Testis (tissue), 3 donors: ENCODE measurements around the gene ADPGK. TPM values are rescaled to one million over a fixed set of nuclear protein-coding genes. Genes with fewer than 3 reads are reported as not detected.

ENCODE experiments used
- DNase-seq: peaks from one replicate; pipeline ENCODE4 v3.0.0-alpha.2; 2019
- H3K27ac ChIP-seq, 2 donors: fragments of 200-600 bp; sonication (generic); one replicate each; pipeline ENCODE4 v1.5.1; 2019
- H3K27me3 ChIP-seq: fragments of 200-600 bp; sonication (generic); one replicate; pipeline ENCODE4 v1.5.1; 2019
- H3K36me3 ChIP-seq: fragments of 200-600 bp; sonication (generic); one replicate; pipeline ENCODE4 v1.5.1; 2017; ENCODE audit warnings: low read depth; ENCODE audit errors: missing control alignments
- H3K4me1 ChIP-seq: fragments of 200-600 bp; sonication (generic); one replicate; pipeline ENCODE4 v1.5.1; 2019
- H3K4me3 ChIP-seq, 2 donors: fragments of 200-600 bp; sonication (generic); one replicate each; pipeline ENCODE4 v1.5.1; 2017 to 2019
- H3K9me3 ChIP-seq: fragments of 200-600 bp; sonication (generic); one replicate; pipeline ENCODE4 v1.5.1; 2017
- POLR2A ChIP-seq: fragments of 450-650 bp; IDR thresholded peaks from one replicate; pipeline ENCODE4 v1.6.1; 2017; ENCODE audit warnings: antibody characterized with exemption, mild to moderate bottlenecking, moderate library complexity
- WGBS, 2 donors: methylation state at CpG; one replicate each; pipeline ENCODE4 v1.1.5; 2018; 5-methylcytosine and 5-hydroxymethylcytosine counted together
- intact Hi-C: fragments of 100-400 bp; cut with DNase I; formaldehyde crosslinking; loops from one replicate; pipeline ENCODE4 v1.15.1; 2023; ENCODE audit warnings: low total_unique reads
- polyA plus RNA-seq: library from polyadenylated mRNA; stranded (reverse); fragments of 350-450 nt; fragmentation: Illumina TruSeq; extraction: RNeasy Lipid Tissue Mini Kit (QIAGEN cat#74804); gene quantifications from one replicate; pipeline ENCODE4 v1.2.3, GENCODE V29; 2014; ENCODE audit warnings: low read depth, low replicate concordance; ENCODE audit not compliant: insufficient read depth
- total RNA-seq, 2 donors: library from RNA; depleted of rRNA; stranded (reverse); fragments of >200 nt; gene quantifications; one replicate each; pipeline ENCODE4 v1.2.3, GENCODE V29; 2016
- TF ChIP-seq, protein P1 (sequence below), 3 experiments: fragments of 450-650 bp in 2 of 3; fragments of 200-600 bp in 1 of 3; sonication (generic) in 1 of 3; IDR thresholded peaks; one replicate each; pipeline ENCODE4 v1.5.1; 2016 to 2019; ENCODE audit warnings: antibody characterized with exemption in 3 of 3, mild to moderate bottlenecking in 2 of 3, moderate library complexity in 1 of 3

Gene ADPGK
- total and polyA plus RNA-seq, 3 donors from 2014 or later: 39.1 to 59.9 (median 55.6) TPM

- WGBS, 2 donors: 91 to 94% methylated on average over 5 of the region's 5 CpGs
- Histone ChIP-seq H3K36me3 (no peaks in the 10 kb centered on the region), H3K4me3 (no peak overlapping the region), H3K4me1 (no peaks in the 10 kb centered on the region), H3K9me3 (no peaks in the 10 kb centered on the region), H3K27me3 (no peaks in the 10 kb centered on the region), H3K27ac (no peak overlapping the region)
- TF ChIP-seq, protein P1, sequence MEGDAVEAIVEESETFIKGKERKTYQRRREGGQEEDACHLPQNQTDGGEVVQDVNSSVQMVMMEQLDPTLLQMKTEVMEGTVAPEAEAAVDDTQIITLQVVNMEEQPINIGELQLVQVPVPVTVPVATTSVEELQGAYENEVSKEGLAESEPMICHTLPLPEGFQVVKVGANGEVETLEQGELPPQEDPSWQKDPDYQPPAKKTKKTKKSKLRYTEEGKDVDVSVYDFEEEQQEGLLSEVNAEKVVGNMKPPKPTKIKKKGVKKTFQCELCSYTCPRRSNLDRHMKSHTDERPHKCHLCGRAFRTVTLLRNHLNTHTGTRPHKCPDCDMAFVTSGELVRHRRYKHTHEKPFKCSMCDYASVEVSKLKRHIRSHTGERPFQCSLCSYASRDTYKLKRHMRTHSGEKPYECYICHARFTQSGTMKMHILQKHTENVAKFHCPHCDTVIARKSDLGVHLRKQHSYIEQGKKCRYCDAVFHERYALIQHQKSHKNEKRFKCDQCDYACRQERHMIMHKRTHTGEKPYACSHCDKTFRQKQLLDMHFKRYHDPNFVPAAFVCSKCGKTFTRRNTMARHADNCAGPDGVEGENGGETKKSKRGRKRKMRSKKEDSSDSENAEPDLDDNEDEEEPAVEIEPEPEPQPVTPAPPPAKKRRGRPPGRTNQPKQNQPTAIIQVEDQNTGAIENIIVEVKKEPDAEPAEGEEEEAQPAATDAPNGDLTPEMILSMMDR (IDR thresholded peaks at IDR 0.05): no peak
- no peak for TF ChIP-seq POLR2A
- intact Hi-C loops: no loop called here
- DNase-seq: no peak
These were observed 22.8 kb downstream of the ADPGK start for GRCh38 chr15:72760590-72761260.

GRCh38 chr15:72758182-72758581 lies 25.4 kb downstream of the ADPGK start:
- TF ChIP-seq POLR2A: no peak
- TF ChIP-seq, protein P1 (IDR thresholded peaks at IDR 0.05): no peak
- Histone ChIP-seq H3K36me3 (no peaks in the 10 kb centered on the region), H3K4me1 (no peaks in the 10 kb centered on the region), H3K4me3 (no peak overlapping the region), H3K27me3 (no peaks in the 10 kb centered on the region), H3K27ac (no peak overlapping the region), H3K9me3 (no peaks in the 10 kb centered on the region)
- intact Hi-C loops: no loop called here
- 90 to 93% methylated on average over 3 of the region's 3 CpGs for WGBS, 2 donors
- no peak for DNase-seq

DNA sequence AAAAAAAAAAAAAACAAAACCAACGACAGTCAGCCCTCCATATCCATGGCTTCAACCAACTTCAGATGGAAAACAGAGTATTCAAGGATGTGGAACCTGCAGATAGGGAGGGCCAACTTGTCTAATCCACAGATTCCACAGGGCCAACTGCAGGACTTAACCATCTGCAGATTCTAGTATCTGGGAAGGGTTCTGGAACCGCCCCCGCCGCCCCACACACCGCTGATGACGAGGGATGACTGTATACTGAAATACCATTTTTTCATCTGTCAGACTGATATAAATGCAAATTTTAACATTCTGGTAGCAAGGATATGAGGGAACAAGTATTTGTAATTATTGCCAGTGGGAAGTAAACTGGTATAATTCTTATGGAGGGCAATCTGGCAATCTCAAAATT lies 29.5 kb downstream of the ADPGK start:
- 94 to 97% methylated on average over 6 of the region's 6 CpGs for WGBS, 2 donors
- intact Hi-C loops: no loop called here
- no peaks in the 10 kb centered on the region for H3K27me3 ChIP-seq
- no peaks in the 10 kb centered on the region for H3K9me3 ChIP-seq
- no peak overlapping the region for H3K4me3 ChIP-seq
- H3K36me3 ChIP-seq: no peaks in the 10 kb centered on the region
- no peak for DNase-seq
- H3K4me1 ChIP-seq: no peaks in the 10 kb centered on the region
- H3K27ac ChIP-seq: no peak overlapping the region
- TF ChIP-seq, protein P1 (IDR thresholded peaks at IDR 0.05): no peak
- TF ChIP-seq POLR2A: no peak

- Histone ChIP-seq H3K9me3 (no peaks in the 10 kb centered on the region), H3K27ac (no peak overlapping the region), H3K4me3 (no peak overlapping the region), H3K36me3 (no peaks in the 10 kb centered on the region), H3K27me3 (no peaks in the 10 kb centered on the region), H3K4me1 (no peaks in the 10 kb centered on the region)
- peak; percentile 19 for DNase-seq
- no peak for TF ChIP-seq POLR2A
- TF ChIP-seq, protein P1 (IDR thresholded peaks at IDR 0.05): no peak
- intact Hi-C loops: no loop called here
- WGBS, 2 donors: 79 to 84% methylated on average over 9 of the region's 9 CpGs
These were observed 31.7 kb downstream of the ADPGK start for GRCh38 chr15:72751751-72752455.
